Measurements from ENCODE around the gene PCDHAC1.
"Not testable (repeated sequence)": the region's sequence is repeated elsewhere in the genome, so short reads cannot be mapped to it uniquely, and the experiment has no call there.

The PCDHAC1 gene

GRCh38 chr5:140925806-140926442, at the start of gene PCDHAC1:
Gene PCDHAC1 (plus strand): TSS chr5:140926299. CDS start chr5:140926893, 594 bp downstream.
- peak; percentile 89 for DNase-seq

- DNase-seq: not testable (repeated sequence)
Observed at GRCh38 chr5:140876541-140877261, 49.4 kb upstream of the PCDHAC1 start.

DNA sequence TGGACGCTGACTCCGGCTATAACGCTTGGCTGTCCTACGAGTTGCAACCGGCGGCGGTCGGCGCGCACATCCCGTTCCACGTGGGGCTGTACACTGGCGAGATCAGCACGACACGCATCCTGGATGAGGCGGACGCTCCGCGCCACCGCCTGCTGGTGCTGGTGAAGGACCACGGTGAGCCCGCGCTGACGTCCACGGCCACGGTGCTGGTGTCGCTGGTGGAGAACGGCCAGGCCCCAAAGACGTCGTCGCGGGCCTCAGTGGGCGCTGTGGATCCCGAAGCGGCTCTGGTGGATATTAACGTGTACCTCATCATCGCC, 48.9 kb upstream of the PCDHAC1 start:
- no peak for DNase-seq

DNA sequence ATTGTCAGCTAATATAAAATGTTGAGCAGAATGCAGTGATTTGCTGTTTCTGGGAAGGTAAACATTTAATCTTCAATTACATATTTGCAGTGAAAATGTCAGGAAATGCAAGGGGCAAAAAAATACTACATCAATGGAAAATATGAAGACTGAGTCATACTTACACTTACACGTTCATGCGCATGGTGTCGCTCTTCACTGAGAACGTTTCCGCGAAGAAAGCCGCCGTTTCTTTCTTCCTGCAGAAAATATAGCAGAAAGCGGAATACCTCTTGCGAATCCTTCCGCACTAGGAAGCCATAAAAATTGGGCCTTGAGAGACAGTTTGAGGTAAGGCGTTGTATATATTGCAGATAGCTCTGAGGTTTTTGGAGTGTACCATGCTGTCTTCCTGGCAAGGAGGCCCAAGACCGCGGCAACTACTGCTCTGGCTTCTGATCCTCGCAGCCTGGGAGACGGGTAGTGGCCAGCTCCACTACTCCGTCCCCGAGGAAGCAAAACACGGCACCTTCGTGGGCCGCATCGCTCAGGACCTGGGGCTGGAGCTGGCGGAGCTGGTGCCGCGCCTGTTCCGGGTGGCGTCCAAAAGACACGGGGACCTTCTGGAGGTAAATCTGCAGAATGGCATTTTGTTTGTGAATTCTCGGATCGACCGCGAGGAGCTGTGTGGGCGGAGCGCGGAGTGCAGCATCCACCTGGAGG, 44.1 kb upstream of the PCDHAC1 start, which contains the start of gene PCDHA13:
PCDHA13 (plus strand) TSS at position 236 of the 702 bp plus-strand sequence; CDS start at position 381, 145 bp downstream.
- no peak for DNase-seq

GRCh38 chr5:140882591-140882899, 43.6 kb upstream of the PCDHAC1 start:
- DNase-seq: peak; percentile 56

DNA sequence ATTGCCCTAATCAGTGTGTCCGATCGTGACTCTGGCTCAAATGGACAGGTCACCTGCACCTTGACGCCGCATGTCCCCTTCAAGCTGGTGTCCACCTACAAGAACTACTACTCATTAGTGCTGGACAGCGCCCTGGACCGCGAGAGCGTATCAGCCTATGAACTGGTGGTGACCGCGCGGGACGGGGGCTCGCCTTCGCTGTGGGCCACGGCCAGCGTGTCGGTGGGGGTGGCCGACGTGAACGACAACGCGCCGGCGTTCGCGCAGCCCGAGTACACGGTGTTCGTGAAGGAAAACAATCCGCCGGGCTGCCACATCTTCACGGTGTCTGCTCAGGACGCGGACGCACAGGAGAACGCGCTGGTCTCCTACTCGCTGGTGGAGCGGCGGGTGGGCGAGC, 42.7 kb upstream of the PCDHAC1 start:
- DNase-seq: no peak

DNA sequence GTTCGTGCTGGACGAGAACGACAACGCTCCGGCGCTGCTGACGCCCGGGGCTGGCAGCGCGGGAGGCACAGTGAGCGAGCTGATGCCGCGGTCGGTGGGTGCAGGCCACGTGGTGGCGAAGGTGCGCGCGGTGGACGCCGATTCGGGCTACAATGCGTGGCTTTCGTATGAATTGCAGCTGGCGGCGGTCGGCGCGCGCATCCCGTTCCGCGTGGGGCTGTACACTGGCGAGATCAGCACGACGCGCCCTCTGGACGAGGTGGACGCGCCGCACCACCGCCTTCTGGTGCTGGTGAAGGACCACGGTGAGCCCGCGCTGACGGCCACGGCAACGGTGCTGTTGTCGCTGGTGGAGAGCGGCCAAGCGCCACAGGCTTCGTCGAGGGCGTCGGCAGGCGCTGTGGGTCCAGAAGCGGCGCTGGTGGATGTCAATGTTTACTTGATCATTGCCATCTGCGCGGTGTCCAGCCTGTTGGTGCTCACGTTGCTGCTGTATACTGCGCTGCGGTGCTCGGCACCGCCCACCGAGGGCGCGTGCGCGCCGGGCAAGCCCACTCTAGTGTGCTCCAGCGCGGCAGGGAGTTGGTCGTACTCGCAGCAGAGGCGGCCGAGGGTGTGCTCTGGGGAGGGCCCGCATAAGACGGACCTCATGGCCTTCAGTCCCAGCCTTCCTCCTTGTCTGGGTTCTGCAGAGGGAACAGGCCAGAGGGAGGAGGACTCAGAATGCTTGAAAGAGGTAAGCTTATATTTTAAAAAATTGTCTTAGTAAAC, 42.0 kb upstream of the PCDHAC1 start:
- DNase-seq: no peak

DNA sequence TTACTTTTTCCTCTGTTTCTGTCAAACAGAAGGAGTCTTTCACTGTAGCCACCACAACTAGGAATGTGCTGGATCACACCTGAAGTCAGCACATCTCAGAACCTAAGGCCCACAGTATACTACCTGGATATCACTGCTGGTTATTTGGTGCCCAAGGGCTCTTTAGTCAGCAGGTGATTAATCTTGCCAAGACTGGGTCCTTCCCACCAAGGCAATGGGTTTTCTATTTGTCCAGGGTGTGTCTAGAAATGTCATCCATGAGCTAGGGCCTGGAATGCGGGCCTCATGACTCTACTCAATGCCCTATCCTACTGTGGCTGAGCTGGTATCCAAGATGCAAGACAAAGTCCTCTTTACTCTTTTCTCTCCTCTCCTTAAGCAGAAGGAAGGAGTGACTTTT, 9.8 kb upstream of the PCDHAC1 start:
- no peak for DNase-seq

DNA sequence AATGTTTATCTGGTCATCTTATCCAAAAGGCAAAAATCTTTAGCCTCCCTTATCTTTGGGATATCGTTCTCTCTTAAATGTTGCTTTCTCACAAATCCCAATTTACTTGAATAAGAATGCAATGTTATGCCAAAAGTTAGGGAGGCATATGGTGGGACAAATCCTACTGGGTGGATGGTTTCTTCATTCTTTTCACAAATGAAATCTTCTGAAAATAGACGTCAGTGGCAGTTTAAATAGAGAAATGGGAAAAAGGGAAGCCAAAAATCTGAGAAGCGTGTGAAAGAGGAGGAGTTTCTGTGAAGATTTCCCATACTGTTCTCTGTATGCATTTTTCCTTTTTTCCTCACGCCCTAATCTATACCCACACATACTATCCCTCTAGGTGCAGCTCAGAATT, 2.5 kb upstream of the PCDHAC1 start:
- DNase-seq: no peak

DNA sequence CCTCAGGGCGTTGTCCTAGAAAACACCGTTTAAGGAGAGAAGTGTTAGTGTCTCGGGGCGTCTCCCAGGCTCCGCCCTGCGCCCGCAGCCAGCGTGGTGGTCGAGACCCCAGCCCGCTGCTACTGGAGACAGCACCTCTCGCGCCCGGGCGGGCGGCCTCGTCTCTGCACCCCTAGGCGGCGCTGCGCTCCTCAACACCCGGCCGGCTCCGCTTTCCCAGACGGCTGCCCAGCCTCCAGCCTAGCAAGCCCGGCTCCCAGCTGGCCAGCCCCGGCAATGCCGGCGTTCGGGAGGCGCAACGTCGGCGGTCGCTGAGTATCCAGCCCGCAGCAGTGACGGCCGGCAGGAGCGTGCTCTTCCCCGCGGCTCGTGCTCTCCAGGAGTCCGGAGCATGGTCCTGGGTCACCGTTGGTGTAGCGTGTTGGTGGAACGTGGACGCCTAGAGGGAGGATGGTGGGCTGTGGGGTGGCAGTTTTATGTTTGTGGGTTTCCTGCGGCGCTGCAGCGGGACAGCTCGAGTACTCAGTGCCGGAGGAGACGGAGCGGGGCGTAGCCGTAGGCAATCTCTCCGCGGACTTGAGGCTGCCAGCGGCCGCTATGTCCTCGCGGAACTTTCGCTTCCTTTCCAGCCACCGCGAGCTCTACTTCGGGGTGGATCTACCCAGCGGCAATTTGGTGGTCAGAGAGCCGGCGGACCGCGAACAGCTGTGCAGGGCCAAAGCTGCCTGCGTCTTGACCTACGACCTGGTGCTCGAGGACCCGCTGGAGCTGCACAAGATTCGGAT, 536 bp downstream of the PCDHAC1 start:
- peak; percentile 95 for DNase-seq

DNA sequence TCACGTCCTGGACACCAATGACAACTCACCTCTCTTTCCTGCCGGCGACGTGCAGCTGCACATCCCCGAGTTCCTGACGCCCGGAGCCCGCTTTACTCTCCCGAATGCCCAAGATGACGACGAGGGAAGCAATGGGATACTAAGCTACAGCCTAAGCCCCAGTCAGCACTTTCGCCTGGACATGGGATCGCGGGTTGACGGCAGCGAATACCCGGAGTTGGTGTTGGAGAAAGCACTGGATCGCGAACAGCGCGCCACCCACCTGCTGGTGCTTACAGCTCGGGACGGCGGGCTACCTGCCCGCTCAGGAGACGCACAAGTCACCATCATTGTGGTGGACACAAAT, 1.1 kb downstream of the PCDHAC1 start:
- DNase-seq: peak; percentile 56

DNA sequence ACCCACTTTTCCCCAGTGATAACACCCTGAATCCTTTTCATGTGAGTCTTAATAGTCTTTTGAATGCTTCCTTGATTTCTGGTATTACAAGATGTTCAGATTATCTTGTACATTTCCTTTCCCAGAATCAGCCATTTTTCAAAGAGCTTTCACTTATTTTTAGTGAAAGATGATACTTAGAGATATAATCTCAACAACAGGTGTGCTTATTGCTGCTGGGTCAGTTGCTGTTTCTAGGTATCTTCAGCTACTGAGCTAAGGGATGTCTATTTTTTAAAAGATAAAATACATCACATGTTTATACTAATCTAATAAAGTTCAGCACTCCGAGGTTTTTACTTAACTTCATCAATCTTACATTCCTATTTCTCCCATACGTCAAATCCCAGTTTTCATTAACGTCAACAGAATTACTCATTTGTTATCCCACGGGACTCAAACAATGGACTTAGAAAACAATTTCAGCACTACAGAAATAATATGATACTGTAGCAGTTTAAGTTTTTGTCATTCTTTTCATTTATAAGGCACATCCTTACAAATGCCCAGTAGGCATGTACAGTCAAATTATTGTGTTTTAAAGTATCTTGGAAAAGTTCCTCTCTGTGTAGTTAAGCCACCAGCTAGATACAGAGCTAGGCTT, 9.0 kb downstream of the PCDHAC1 start:
- DNase-seq: no peak

DNA sequence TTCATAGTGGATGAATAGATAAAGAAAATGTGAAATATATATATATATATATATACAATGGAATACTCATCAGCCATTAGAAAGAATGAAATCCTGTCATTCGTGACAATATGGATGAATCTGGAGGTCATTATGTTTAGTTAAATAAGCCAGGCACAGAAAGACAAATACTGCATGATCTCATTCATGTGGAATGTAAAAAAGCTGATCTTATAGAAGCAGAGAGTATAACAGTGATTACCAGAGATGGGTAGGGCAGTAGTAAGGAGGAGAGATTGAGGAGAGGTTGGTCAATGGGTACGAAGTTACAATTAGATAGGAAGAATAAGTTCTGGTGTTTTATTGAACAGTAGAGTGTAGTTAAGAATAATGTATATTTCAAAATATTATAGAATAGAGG, 20.5 kb downstream of the PCDHAC1 start:
- DNase-seq: peak; percentile 8

GRCh38 chr5:140951636-140952035, 25.5 kb downstream of the PCDHAC1 start:
- DNase-seq: no peak

DNA sequence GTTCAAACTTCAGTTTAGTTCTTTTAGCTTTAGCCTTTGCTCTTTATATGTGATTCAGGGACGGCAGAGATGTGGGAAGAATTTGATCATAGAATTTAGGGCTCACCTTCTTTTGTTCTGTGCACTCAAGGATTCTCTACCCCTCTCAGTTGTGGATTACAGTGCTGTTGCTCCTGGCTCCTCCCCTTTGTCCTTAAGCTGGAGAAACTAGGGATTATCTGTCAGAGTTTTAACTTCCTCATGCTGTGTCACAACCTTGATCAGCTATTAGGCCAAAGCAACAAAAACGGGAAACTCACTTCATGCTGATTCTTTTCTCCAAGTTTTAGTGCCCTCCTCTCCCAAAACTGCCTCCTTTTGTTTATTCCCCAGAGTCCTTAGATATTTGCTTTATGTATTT, 27.1 kb downstream of the PCDHAC1 start:
- DNase-seq: no peak

GRCh38 chr5:140962190-140962589, 36.1 kb downstream of the PCDHAC1 start:
- DNase-seq: no peak

- no peak for DNase-seq
Observed at GRCh38 chr5:140964356-140964755, 38.3 kb downstream of the PCDHAC1 start.

GRCh38 chr5:140965905-140966292, 39.8 kb downstream of the PCDHAC1 start:
- peak; percentile 61 for DNase-seq

- DNase-seq: peak; percentile 92
Observed at GRCh38 chr5:140966293-140967225, 40.5 kb downstream of the PCDHAC1 start, which contains the start of gene PCDHAC2. Gene PCDHAC2 (plus strand): TSS chr5:140966476. CDS start chr5:140966767, 291 bp downstream.

GRCh38 chr5:140967226-140967893, 41.3 kb downstream of the PCDHAC1 start:
- no peak for DNase-seq
